Pancreas (tissue), 10 donors: ENCODE data around the gene CALN1. TPM values are rescaled to one million over a fixed set of nuclear protein-coding genes. Genes with fewer than 3 reads are reported as not detected.
"Not testable (repeated sequence)": the region's sequence is repeated elsewhere in the genome, so short reads cannot be mapped to it uniquely, and the experiment has no call there.

ENCODE experiments used
- ATAC-seq, 4 donors: fragments of 200-7000 bp; cut with Tn5 transposase; one replicate each; pipeline versions ENCODE4 v1.8.0 to v1.9.1; 2020; ENCODE audit warnings: mild to moderate bottlenecking in 4 of 4, moderate library complexity in 4 of 4
- DNase-seq, 6 donors: peaks; one replicate each; pipeline ENCODE4 v3.0.0-alpha.2; 2020
- FAIRE-seq: peaks from 2 replicates; lab custom pipeline; 2012; peaks lifted over from hg19 to GRCh38; lab: Jason Lieb, UNC
- H3K27ac ChIP-seq, 4 donors: fragments of 200-600 bp; sonication (generic); 1 replicate in 3 of 4; 2 replicates in 1 of 4; pipeline versions ENCODE4 v1.5.0 to v1.8.0; 2020
- H3K27me3 ChIP-seq, 4 donors: fragments of 200-600 bp; one replicate each; pipeline ENCODE4 v1.8.0; 2021
- H3K36me3 ChIP-seq, 3 donors: fragments of 200-600 bp; sonication (generic) in 1 of 3; one replicate each; pipeline versions ENCODE4 v1.5.0 to v1.8.0; 2020 to 2021
- H3K4me1 ChIP-seq, 3 donors: fragments of 200-600 bp; one replicate each; pipeline ENCODE4 v1.8.0; 2021
- H3K4me3 ChIP-seq, 4 donors: fragments of 200-600 bp; sonication (generic) in 2 of 4; one replicate each; pipeline versions ENCODE4 v1.5.0 to v1.8.0; 2020 to 2021
- H3K9me3 ChIP-seq, 4 donors: fragments of 200-600 bp; one replicate each; pipeline ENCODE4 v1.8.0; 2021
- WGBS, 2 donors: extraction: QIAGEN DNeasy Blood & Tissue Kit; methylation state at CpG; one replicate each; pipeline ENCODE4 v1.1.7; 2013; 5-methylcytosine and 5-hydroxymethylcytosine counted together
- intact Hi-C, 3 donors: fragments of 100-400 bp; cut with DNase I; formaldehyde crosslinking; loops; one replicate each; pipeline versions ENCODE4 v1.11.1 to v1.14.2; 2022
- polyA plus RNA-seq, 2 donors: library from polyadenylated mRNA; stranded (reverse); fragments of 200-250 nt; gene quantifications; one replicate each; pipeline ENCODE4 v1.2.3, GENCODE V29; 2013
- total RNA-seq, 6 donors: library from RNA; stranded (reverse); fragmentation: NEBNext Ultra II Directional in 4 of 6; extraction: Animal tissue kit (Norgen Biotek cat#: 25700) in 4 of 6; gene quantifications; one replicate each; pipeline versions ENCODE4 v1.2.1 to v1.2.4, GENCODE V29; 2021 to 2023
- TF ChIP-seq, protein P1 (sequence below), 4 donors: fragments of 200-600 bp; sonication (generic) in 3 of 4; IDR thresholded peaks; one replicate each; pipeline versions ENCODE4 v1.5.0 to v1.8.0; 2021; ENCODE audit warnings: antibody characterized with exemption in 4 of 4
- donor health status: healthy with polysubstance abuse.
- donor health status: DM: no; HTN: no; CAD: no; lungs with moderate emphysema.
- donor health status: DM: no; HTN: no; CAD: no.
- donor health status: control.
- donor health status: control.
- donor health status: Bipolar disorder and iron deficiency.
- donor health status: DM: yes; HTN: yes; CAD: no.
- donor health status: DM: no; HTN: no; CAD: no.
- donor health status: DM: no; HTN: no; CAD: no.
- donor health status: DM: yes; HTN: yes; CAD: no.

CALN1 gene
- 10 to 100 TPM in 1 of 6 donors, 1 to 10 TPM in 3, under 1 TPM in 2; 0.39 to 18.4 (median 1.5) TPM for total RNA-seq
- polyA plus RNA-seq = 1 to 10 TPM; 1.3 to 2.6 TPM

DNA sequence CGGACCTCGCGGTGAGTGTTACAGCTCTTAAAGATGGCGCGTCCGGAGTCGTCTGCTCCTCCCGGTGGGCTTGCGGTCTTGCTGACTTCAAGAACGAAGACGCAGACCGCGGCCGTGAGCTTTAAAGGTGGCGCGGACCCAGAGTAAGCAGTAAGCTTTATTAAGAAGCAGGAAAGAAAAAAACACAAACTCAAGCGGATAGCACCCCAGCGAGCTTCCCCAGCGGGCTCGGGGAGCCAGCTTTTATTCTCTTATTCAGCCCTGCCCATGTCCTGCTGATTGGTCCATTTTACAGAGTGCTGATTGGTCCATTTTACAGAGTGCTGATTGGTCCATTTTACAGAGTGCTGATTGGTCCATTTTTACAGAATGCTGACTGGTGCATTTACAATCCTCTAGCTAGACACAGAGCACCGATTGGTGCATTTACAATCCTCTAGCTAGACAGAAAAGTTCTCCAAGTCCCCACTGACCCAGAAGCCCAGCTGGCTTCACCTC is at the start of gene CALN1:
CALN1 (minus strand) TSS at position 218 of the 498 bp plus-strand sequence.
- 92 to 94% methylated on average over 21 of the region's 21 CpGs for whole genome bisulfite sequencing, 2 donors
- intact Hi-C loops = not testable (repeated sequence)

DNA sequence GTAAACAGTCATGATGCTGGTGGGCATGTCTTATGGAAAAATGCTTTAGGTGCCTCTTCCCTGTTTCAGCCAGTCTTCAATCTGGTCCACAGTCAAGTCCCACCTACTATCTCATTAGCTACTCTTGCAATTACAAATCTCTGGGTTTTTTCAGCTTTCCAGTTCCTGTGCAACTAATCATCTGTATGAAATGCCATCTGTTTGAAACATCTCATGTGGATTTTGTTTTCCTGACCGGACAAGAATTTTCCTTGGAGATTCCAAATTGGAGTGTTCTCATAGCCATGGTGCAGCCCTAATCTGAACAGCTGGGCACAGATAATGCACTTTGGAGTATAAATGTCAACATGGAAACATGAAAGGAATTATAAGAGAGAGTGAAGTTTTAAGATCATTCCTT is 41.3 kb upstream of the CALN1 start:
- FAIRE-seq = no peak
- Histone ChIP-seq H3K27me3 (no peaks in the 10 kb centered on the region), H3K36me3 (no peaks in the 10 kb centered on the region), H3K4me1 (no peaks in the 10 kb centered on the region), H3K27ac (no peak overlapping the region), H3K4me3 (no peak overlapping the region), H3K9me3 (no peaks in the 10 kb centered on the region)
- 80 to 94% methylated on average over 1 of the region's 1 CpG for WGBS, 2 donors
- no peak for ATAC-seq
- TF ChIP-seq, protein P1, sequence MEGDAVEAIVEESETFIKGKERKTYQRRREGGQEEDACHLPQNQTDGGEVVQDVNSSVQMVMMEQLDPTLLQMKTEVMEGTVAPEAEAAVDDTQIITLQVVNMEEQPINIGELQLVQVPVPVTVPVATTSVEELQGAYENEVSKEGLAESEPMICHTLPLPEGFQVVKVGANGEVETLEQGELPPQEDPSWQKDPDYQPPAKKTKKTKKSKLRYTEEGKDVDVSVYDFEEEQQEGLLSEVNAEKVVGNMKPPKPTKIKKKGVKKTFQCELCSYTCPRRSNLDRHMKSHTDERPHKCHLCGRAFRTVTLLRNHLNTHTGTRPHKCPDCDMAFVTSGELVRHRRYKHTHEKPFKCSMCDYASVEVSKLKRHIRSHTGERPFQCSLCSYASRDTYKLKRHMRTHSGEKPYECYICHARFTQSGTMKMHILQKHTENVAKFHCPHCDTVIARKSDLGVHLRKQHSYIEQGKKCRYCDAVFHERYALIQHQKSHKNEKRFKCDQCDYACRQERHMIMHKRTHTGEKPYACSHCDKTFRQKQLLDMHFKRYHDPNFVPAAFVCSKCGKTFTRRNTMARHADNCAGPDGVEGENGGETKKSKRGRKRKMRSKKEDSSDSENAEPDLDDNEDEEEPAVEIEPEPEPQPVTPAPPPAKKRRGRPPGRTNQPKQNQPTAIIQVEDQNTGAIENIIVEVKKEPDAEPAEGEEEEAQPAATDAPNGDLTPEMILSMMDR (IDR thresholded peaks at IDR 0.05) = no peak
- DNase-seq = no peak
- intact Hi-C loops = no loop called here

More for the DNA sequence above, at the start of gene CALN1:
- not testable (repeated sequence) for H3K4me3 ChIP-seq, FAIRE-seq, DNase-seq, ATAC-seq, H3K27ac ChIP-seq, H3K36me3 ChIP-seq, H3K27me3 ChIP-seq, H3K9me3 ChIP-seq, H3K4me1 ChIP-seq

- no peak for FAIRE-seq
- no peaks in the 10 kb centered on the region for H3K36me3 ChIP-seq
- no peaks in the 10 kb centered on the region for H3K9me3 ChIP-seq
- intact Hi-C loops = no loop called here
- H3K4me1 ChIP-seq = no peaks in the 10 kb centered on the region
- 64 to 77% methylated on average over 17 of the region's 17 CpGs for WGBS, 2 donors
- no peak for DNase-seq
- no peak overlapping the region for H3K4me3 ChIP-seq
- H3K27me3 ChIP-seq = no peaks in the 10 kb centered on the region
- TF ChIP-seq, protein P1 (IDR thresholded peaks at IDR 0.05) = no peak
- ATAC-seq = no peak
- no peak overlapping the region for H3K27ac ChIP-seq
Measured at GRCh38 chr7:72447465-72448204, 35.5 kb upstream of the CALN1 start.

- ATAC-seq = no peak
- Histone ChIP-seq H3K27me3 (no peaks in the 10 kb centered on the region), H3K27ac (no peak overlapping the region), H3K4me3 (no peak overlapping the region), H3K9me3 (no peaks in the 10 kb centered on the region), H3K4me1 (no peaks in the 10 kb centered on the region), H3K36me3 (no peaks in the 10 kb centered on the region)
- intact Hi-C loops = no loop called here
- WGBS, 2 donors = 27 to 31% methylated on average over 20 of the region's 20 CpGs
- no peak for DNase-seq
- TF ChIP-seq, protein P1 (IDR thresholded peaks at IDR 0.05) = no peak
- FAIRE-seq = no peak
Measured at GRCh38 chr7:72446591-72447462, 34.7 kb upstream of the CALN1 start.

- Histone ChIP-seq H3K4me1 (no peaks in the 10 kb centered on the region), H3K27me3 (no peaks in the 10 kb centered on the region), H3K27ac (no peak overlapping the region), H3K36me3 (no peaks in the 10 kb centered on the region), H3K9me3 (no peaks in the 10 kb centered on the region), H3K4me3 (no peak overlapping the region)
- 41 to 45% methylated on average over 7 of the region's 7 CpGs for WGBS, 2 donors
- TF ChIP-seq, protein P1 (IDR thresholded peaks at IDR 0.05) = no peak
- no peak for DNase-seq
- FAIRE-seq = no peak
- ATAC-seq = no peak
- intact Hi-C loops = no loop called here
Measured at GRCh38 chr7:72446131-72446530, 34.0 kb upstream of the CALN1 start.
